ENCODE results near the gene DYNC2LI1. TPM values are rescaled to one million over a fixed set of nuclear protein-coding genes. Genes with fewer than 3 reads are reported as not detected.

Gene DYNC2LI1
- total RNA-seq, 1 donor from 2014 or later, result 10.7 TPM

DNA sequence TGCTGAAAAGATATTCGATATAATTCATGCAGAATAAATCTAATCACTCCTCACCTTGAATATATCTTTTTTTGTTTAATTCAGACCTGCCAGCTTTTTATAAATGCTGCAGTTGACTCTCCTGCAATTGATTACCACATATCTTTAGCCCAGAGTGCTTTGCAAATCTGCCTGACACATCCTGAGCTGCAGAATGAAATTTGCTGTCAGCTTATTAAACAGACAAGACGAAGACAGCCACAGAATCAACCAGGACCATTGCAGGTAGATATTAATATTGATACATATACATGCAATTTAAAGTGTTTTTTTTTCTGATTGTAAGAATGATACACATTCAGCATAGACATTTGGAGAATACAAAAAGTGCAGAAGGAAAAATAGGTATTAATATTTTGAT lies 35.6 kb upstream of the DYNC2LI1 start:
- DNase-seq (ENCODE audit: low spot score), result no peak
- Mint-ChIP-seq H3K4me1 (ENCODE audit: unreplicated experiment) (no peaks in the 10 kb centered on the region), H3K9me3 (ENCODE audit: unreplicated experiment) (no peaks in the 10 kb centered on the region), H3K27me3 (ENCODE audit: unreplicated experiment) (no peaks in the 10 kb centered on the region), H3K27ac (ENCODE audit: unreplicated experiment) (no peak overlapping the region), H3K36me3 (ENCODE audit: low read depth, unreplicated experiment) (no peaks in the 10 kb centered on the region), H3K4me3 (ENCODE audit: unreplicated experiment) (no peak overlapping the region)
- TF ChIP-seq, protein P1, sequence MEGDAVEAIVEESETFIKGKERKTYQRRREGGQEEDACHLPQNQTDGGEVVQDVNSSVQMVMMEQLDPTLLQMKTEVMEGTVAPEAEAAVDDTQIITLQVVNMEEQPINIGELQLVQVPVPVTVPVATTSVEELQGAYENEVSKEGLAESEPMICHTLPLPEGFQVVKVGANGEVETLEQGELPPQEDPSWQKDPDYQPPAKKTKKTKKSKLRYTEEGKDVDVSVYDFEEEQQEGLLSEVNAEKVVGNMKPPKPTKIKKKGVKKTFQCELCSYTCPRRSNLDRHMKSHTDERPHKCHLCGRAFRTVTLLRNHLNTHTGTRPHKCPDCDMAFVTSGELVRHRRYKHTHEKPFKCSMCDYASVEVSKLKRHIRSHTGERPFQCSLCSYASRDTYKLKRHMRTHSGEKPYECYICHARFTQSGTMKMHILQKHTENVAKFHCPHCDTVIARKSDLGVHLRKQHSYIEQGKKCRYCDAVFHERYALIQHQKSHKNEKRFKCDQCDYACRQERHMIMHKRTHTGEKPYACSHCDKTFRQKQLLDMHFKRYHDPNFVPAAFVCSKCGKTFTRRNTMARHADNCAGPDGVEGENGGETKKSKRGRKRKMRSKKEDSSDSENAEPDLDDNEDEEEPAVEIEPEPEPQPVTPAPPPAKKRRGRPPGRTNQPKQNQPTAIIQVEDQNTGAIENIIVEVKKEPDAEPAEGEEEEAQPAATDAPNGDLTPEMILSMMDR (IDR thresholded peaks at IDR 0.05; ENCODE audit: unreplicated experiment), result no peak

DNA sequence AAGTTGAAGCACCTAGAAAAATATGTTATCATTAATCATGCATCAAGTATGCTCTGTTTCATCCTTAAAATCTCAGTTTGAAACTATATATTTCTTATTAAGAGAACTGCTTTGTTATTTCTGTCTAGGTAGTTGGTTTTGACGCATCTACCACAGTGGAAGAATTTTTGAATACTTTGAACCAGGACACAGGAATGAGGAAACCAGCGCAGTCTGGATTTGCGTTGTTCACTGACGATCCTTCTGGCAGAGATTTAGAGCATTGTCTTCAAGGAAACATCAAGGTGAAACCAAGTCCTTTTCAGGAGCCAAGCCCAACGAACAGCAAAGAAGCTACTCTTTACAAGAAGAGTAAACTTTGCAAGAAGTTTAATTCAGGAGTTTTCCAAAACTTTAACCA lies 30.1 kb upstream of the DYNC2LI1 start:
- no peaks in the 10 kb centered on the region for H3K4me1 Mint-ChIP-seq (ENCODE audit: unreplicated experiment)
- no peak for DNase-seq (ENCODE audit: low spot score)
- H3K9me3 Mint-ChIP-seq (ENCODE audit: unreplicated experiment), result no peaks in the 10 kb centered on the region
- no peak overlapping the region for H3K27ac Mint-ChIP-seq (ENCODE audit: unreplicated experiment)
- no peak overlapping the region for H3K4me3 Mint-ChIP-seq (ENCODE audit: unreplicated experiment)
- H3K36me3 Mint-ChIP-seq (ENCODE audit: low read depth, unreplicated experiment), result no peaks in the 10 kb centered on the region
- TF ChIP-seq, protein P1 (IDR thresholded peaks at IDR 0.05; ENCODE audit: unreplicated experiment), result no peak
- no peaks in the 10 kb centered on the region for H3K27me3 Mint-ChIP-seq (ENCODE audit: unreplicated experiment)

DNA sequence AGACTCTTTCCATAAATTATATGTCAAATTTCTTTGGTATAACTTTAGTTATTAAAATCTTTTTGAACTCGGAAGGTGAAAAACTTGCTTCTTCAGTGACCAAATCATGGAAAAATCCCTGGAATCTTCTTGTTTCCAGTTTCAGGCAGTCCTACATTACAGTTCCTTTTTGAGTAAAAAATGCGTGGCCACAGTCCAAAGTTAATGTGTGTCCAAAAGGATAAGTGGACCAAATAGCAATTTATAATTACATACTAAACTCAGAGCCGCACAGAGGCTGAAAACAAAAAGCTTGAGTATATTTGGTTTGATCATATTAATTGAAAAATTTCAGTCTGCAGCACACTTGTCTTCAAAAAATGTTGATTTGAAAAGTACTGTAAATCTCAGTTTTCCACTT lies 28.4 kb upstream of the DYNC2LI1 start:
- Mint-ChIP-seq H3K36me3 (ENCODE audit: low read depth, unreplicated experiment) (no peaks in the 10 kb centered on the region), H3K27me3 (ENCODE audit: unreplicated experiment) (no peaks in the 10 kb centered on the region), H3K4me3 (ENCODE audit: unreplicated experiment) (no peak overlapping the region), H3K9me3 (ENCODE audit: unreplicated experiment) (no peaks in the 10 kb centered on the region), H3K27ac (ENCODE audit: unreplicated experiment) (no peak overlapping the region), H3K4me1 (ENCODE audit: unreplicated experiment) (no peaks in the 10 kb centered on the region)
- TF ChIP-seq, protein P1 (IDR thresholded peaks at IDR 0.05; ENCODE audit: unreplicated experiment), result no peak
- no peak for DNase-seq (ENCODE audit: low spot score)

DNA sequence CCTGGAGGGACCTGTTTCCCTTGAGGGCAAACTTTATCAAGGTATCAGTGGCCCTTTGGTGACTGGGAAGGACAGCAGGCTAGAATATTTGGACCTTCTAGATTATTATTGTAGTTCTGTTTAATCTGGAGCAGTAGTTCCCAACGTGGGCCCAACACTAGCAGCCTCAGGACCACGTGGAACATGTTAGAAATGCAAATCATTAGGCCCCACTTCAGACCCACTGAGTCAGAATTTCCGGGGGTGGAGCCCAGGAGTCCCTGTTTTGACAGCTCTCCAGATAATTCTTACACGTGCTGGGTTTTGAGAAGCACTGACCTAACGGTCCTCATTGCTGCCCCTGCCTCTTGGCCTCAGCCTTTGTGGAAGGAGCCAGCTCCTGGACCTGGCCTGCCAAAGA lies 25.5 kb upstream of the DYNC2LI1 start:
- no peak overlapping the region for H3K4me3 Mint-ChIP-seq (ENCODE audit: unreplicated experiment)
- no peak overlapping the region for H3K27ac Mint-ChIP-seq (ENCODE audit: unreplicated experiment)
- no peaks in the 10 kb centered on the region for H3K9me3 Mint-ChIP-seq (ENCODE audit: unreplicated experiment)
- no peaks in the 10 kb centered on the region for H3K36me3 Mint-ChIP-seq (ENCODE audit: low read depth, unreplicated experiment)
- H3K27me3 Mint-ChIP-seq (ENCODE audit: unreplicated experiment), result no peaks in the 10 kb centered on the region
- DNase-seq (ENCODE audit: low spot score), result no peak
- TF ChIP-seq, protein P1 (IDR thresholded peaks at IDR 0.05; ENCODE audit: unreplicated experiment), result no peak
- peaks cover 10% of the 10 kb centered on the region for H3K4me1 Mint-ChIP-seq (ENCODE audit: unreplicated experiment)

DNA sequence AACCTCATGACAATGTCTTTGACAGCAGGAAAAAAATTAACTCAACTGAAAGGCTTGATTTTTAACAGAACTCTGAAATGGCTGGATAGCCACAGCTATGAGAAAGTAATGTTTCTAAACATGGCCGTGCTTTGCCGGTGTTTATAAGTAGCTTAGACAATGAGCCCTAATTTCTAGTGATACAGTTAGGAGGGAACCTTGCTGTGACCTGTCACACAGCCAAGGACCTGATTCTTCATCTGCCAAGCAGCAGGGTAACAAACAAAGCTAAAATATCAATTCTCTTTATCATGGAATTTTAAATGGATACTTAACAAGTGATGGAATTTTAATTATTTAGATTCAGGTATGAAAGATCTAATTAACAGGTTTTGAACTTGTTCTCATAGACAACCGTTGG lies 24.3 kb upstream of the DYNC2LI1 start:
- Mint-ChIP-seq H3K4me1 (ENCODE audit: unreplicated experiment) (peaks cover 10% of the 10 kb centered on the region), H3K27me3 (ENCODE audit: unreplicated experiment) (no peaks in the 10 kb centered on the region), H3K9me3 (ENCODE audit: unreplicated experiment) (no peaks in the 10 kb centered on the region), H3K27ac (ENCODE audit: unreplicated experiment) (no peak overlapping the region), H3K36me3 (ENCODE audit: low read depth, unreplicated experiment) (no peaks in the 10 kb centered on the region), H3K4me3 (ENCODE audit: unreplicated experiment) (no peak overlapping the region)
- no peak for DNase-seq (ENCODE audit: low spot score)
- TF ChIP-seq, protein P1 (IDR thresholded peaks at IDR 0.05; ENCODE audit: unreplicated experiment), result no peak

All from endothelial cell (in vitro differentiated cells).